GM23338 (cell line): Measurements from ENCODE around the gene ORM1.
"Not testable (repeated sequence)": the region's sequence is repeated elsewhere in the genome, so short reads cannot be mapped to it uniquely, and the experiment has no call there.

Experiments
- CREB1 ChIP-seq: fragments of 250-450 bp; sonication (Bioruptor Pico); IDR thresholded peaks from 2 replicates; pipeline ENCODE4 v1.5.0; 2020; ENCODE audit warnings: low read depth, mild to moderate bottlenecking, moderate library complexity
- CTCF ChIP-seq, 2 experiments: fragments of 200-600 bp in 1 of 2; sonication (generic) in 1 of 2; conservative IDR thresholded peaks; 2 replicates each; pipeline versions ENCODE4 v1.5.1 to v1.6.1; 2016 to 2017; ENCODE audit warnings: antibody characterized with exemption in 2 of 2, low read depth in 2 of 2, mild to moderate bottlenecking in 2 of 2, moderate library complexity in 1 of 2
- EZH2 ChIP-seq: fragments of 200-600 bp; sonication (generic); IDR thresholded peaks from one replicate; pipeline ENCODE4 v1.8.0; 2017; ENCODE audit warnings: antibody characterized with exemption, mild to moderate bottlenecking, low read depth; ENCODE audit not compliant: unreplicated experiment
- EZH2phosphoT487 ChIP-seq: fragments of 200-600 bp; sonication (generic); IDR thresholded peaks from one replicate; pipeline ENCODE4 v1.8.1; 2018; ENCODE audit warnings: antibody characterized with exemption; ENCODE audit not compliant: unreplicated experiment
- JUNB ChIP-seq: IDR thresholded peaks from one replicate; pipeline ENCODE4 v1.6.1; 2016; ENCODE audit warnings: antibody characterized with exemption; ENCODE audit not compliant: unreplicated experiment
- POLR2AphosphoS5 ChIP-seq: IDR thresholded peaks from 2 replicates; pipeline ENCODE4 v1.6.1; 2016; ENCODE audit warnings: antibody characterized with exemption, low read depth
- REST ChIP-seq: IDR thresholded peaks from one replicate; pipeline ENCODE4 v1.6.1; 2018; ENCODE audit warnings: antibody characterized with exemption; ENCODE audit not compliant: unreplicated experiment

- TF ChIP-seq REST; CTCF (conservative IDR thresholded peaks at IDR 0.05; ENCODE audit: low read depth in 2 of 2); EZH2phosphoT487; POLR2AphosphoS5; JUNB; EZH2; CREB1: not testable (repeated sequence)
These were observed 6.2 kb downstream of the ORM1 start for GRCh38 chr9:114328937-114329624.
